NCI-H146 treated with DMSO at 0.1 percent for 48 hours (cell line): ENCODE measurements around the gene LMNTD2.

Experiments
- DNase-seq: peaks from one replicate; lab custom pipeline; 2025; ENCODE audit not compliant: unreplicated experiment; lab: John Stamatoyannopoulos, UW

Gene LMNTD2

GRCh38 chr11:568306-569157 lies 8.0 kb upstream of the LMNTD2 start:
- peak; percentile 86 for DNase-seq

GRCh38 chr11:567629-568292 lies 7.2 kb upstream of the LMNTD2 start:
- no peak for DNase-seq

DNA sequence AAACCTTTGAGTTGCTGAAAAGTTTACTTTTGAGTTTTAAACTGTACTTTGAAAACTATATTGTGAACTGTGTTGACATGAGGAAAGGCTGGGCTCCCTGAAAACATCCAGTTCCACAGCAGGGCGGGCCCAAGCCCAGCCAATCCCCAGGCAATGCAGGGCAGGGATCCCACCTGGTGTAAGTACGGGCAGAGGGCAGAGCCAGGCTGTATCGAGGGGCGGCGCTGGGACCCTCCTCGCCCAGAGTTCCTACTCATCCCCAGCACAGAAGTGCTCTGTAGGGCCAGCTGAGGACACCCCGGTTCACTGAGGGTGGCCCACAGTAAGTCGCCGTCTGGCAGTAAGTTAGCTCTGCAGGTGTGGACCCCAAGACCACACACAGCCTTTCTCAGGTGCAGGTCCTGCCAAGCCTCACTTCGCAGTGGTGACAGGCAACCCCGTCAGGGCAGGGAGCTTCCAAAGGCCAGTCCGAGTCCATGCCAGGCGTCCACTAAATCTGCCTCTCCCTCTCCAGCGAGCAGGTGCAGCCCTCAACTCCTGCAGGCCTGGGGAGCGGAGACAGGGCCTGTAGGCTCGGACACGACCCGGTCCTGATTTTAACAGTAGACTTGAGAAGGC lies 6.6 kb upstream of the LMNTD2 start:
- DNase-seq: no peak

DNA sequence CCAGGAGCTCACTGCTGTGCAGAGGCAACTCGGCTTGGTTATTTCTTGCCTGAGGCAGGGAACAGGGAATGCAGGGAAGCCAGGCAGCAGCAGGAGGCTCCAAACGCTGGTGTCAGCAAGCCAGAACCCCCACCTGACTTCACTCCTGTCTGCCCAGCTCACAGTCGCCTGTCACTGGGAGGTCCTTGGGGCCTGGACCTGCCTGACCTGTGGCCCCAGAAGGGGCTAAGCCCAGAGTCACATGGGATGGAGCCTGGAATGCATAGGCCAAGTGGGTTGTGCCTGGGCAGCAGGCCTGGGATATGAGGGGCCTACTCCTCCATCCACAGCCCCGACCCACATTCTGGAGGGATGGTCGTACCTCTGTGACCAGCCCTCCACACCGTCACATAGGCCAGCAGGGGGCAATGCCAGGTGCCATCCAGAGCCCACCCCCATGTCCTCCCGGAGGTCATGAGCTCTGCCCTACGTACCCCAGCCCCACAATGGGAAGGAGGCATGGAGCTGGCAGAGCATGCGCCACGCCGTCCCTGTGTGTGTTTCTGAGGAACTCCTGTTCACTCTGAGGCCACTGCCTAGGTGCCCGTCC lies 5.5 kb upstream of the LMNTD2 start:
- DNase-seq: no peak

GRCh38 chr11:563812-564578 lies 3.5 kb upstream of the LMNTD2 start:
- no peak for DNase-seq

DNA sequence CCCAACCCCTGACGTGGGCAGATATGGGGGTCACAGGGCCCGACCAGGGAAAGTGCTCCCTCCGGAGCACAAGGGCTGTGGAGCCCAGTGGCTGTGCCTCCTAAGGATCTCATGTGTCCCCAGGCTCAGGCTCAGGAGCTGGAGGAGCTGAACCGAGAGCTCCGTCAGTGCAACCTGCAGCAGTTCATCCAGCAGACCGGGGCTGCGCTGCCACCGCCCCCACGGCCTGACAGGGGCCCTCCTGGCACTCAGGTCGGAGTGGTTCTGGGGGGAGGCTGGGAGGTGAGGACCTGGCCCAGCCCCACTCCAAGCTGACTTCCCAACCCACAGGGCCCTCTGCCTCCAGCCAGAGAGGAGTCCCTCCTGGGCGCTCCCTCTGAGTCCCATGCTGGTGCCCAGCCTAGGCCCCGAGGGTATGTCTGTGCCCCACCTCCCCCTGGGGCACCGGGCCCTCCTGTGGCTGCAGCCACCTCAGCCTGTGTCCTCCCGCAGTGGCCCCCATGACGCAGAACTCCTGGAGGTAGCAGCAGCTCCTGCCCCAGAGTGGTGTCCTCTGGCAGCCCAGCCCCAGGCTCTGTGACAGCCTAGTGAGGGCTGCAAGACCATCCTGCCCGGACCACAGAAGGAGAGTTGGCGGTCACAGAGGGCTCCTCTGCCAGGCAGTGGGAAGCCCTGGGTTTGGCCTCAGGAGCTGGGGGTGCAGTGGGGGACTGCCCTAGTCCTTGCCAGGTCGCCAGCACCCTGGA lies 2.7 kb upstream of the LMNTD2 start:
- DNase-seq: no peak

GRCh38 chr11:562046-562645 lies 1.6 kb upstream of the LMNTD2 start:
- no peak for DNase-seq

- no peak for DNase-seq
These were observed 838 bp upstream of the LMNTD2 start for GRCh38 chr11:561148-562003.

DNA sequence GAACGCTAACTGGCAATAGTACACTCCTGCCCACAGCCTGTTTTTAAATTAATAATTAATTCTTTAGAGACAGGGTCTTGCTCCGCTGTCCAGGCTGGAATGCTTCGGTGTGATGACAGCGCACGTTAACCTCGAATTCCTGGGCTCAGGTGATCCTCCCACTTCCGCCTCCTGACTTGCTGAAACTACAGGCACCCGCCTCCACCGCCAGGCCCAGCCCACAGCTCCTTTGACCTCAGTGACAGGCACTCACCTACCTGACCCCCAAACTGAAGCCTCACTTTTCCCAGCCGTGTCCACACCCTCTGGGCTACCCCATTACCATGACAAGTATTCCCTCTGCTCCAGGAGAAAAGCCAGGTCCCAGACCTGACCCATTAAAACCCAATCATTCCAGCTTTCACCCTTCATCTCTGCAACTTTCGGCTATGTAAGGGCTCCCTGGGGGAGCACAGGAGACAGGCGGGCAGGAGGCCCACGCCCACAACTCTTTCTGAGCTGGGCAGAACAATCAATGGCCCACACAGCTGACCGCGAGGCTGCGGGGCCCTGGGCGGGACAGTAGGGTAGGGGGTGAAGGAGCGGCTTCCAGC lies 730 bp downstream of the LMNTD2 start:
- DNase-seq: no peak

- DNase-seq: no peak
These were observed 1.4 kb downstream of the LMNTD2 start for GRCh38 chr11:559020-559620.

- DNase-seq: no peak
These were observed 2.0 kb downstream of the LMNTD2 start for GRCh38 chr11:558503-558902.

DNA sequence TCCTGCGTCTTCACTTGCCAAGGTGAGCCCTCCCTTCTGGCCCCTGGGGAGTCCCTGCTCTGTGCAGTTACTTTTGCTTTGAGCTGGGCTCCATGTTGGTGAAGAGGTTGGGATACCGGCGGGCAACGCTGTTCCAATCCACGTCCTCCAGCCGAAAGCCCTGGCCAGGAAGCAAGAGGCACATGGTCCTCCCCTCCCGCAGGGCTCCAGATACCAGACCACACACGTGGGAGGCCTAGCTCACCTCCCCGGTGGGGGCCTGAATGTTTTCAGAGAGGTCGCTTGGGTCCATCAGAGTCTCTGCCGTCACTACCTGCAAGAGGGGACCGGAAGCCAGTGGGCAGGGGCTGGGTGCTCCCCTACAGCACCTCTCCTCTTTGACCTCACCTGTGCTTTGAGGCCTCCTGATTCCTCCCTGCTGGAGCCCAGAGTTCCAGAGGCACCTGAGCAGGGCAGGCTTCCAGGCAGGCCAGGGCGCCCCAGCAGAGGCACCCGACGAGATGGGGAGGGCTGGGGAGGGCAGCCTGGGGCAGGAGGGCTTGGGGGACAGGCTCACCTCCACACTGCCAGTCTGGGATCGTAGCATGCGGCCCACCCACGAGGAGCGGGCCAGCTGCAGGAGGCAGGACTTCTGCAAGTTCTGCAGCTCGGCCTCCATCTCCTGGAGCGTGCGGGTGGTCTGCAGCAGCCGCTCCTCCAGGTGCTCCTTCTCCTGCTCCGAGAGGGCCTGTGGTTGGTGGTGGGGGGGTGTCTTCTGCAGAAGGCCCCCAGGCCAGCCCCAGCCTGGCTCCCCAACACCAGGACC lies 3.0 kb downstream of the LMNTD2 start:
- no peak for DNase-seq

DNA sequence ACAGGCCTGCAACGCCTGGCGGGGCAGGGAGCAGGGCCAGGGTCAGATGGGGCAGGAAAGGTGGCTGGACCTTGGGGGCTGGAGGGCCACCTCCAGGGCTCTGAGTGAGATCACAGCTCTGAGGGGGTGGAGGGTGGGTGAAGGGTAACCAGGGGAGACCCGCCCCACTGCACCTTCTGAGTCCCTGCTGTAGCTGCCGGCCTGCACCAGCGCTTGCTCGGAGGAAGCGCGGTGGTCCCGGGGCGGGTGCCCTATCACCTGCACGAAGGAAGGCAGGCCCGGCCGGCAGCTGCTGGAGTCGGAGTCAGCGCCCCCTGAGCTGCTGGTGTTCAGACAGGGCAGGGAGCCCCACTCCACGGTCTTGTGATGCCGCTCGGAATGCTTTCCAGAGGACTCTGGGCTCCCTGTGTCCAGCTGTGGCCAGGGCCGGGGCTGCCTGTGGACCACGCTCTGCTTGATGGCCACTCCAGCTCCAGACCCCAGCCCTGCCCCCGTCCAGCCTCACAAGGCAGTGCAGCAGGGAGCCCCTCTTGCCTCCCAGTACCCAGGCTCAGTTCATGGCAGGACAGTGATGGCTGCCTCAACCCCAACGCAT lies 3.8 kb downstream of the LMNTD2 start:
- no peak for DNase-seq

- DNase-seq: no peak
These were observed 4.5 kb downstream of the LMNTD2 start for GRCh38 chr11:555780-556661.

DNA sequence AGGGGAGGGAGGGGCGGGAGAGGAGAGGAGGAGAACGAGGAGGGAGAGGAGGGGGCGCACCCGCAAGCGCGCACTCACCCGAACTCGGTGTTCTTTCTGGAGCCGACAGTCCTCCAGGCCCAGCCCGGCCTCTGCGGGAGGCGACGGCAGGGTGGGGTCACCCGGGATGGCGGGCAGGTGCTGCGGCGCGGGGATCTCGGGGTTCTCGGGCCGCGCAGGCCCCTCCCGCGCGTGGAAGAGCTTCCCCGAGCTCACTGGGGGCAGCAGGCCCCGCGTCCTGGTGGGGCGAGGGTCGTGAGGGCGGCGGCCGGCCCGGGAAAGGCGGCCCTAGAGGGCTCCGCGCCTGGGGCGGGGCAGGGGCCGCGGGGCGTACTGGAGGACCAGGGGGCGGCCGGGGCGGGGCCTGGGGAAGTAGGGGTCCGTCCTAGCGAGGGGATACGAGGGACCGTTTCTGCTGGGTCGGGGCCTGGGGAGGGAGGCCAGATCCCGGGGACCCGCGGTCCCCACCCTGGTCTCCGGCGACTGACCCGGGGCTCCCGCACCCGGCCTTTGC lies 5.2 kb downstream of the LMNTD2 start:
- DNase-seq: peak; percentile 78
